Neural cell (in vitro differentiated cells): Measurements from ENCODE around the gene MMP20. TPM values are rescaled to one million over a fixed set of nuclear protein-coding genes. Genes with fewer than 3 reads are reported as not detected.

Experiments used
- H2AFZ ChIP-seq: fragments of 200-600, 300-800 bp; sonication (generic), shearing (Covaris generic); 2 replicates; pipeline ENCODE4 v1.6.0; 2014; ENCODE audit warnings: low read depth, mild to moderate bottlenecking, antibody characterized with exemption, low read length, moderate library complexity
- H3F3A ChIP-seq: fragments of 200-600 bp; shearing (Covaris generic); 2 replicates; pipeline ENCODE4 v1.6.1; 2016; ENCODE audit warnings: mild to moderate bottlenecking, moderate library complexity, mixed read lengths, antibody characterized with exemption, low read length; ENCODE audit not compliant: insufficient read depth, poor library complexity, severe bottlenecking
- H3K27ac ChIP-seq: fragments of 200-600, 300-800 bp; sonication (generic), shearing (Covaris generic); 2 replicates; pipeline ENCODE4 v1.5.1; 2014; ENCODE audit warnings: mild to moderate bottlenecking, low read length, moderate library complexity
- H3K27me3 ChIP-seq: fragments of 300-800, 200-600 bp; sonication (generic), shearing (Covaris generic); 2 replicates; pipeline ENCODE4 v1.6.0; 2014; ENCODE audit warnings: mild to moderate bottlenecking, low read depth, low read length, moderate library complexity; ENCODE audit not compliant: insufficient read depth
- H3K36me3 ChIP-seq: fragments of 300-800, 200-600 bp; sonication (generic), shearing (Covaris generic); 2 replicates; pipeline ENCODE4 v1.5.1; 2014; ENCODE audit warnings: mild to moderate bottlenecking, antibody characterized with exemption, low read length, moderate library complexity; ENCODE audit not compliant: insufficient read depth
- H3K4me2 ChIP-seq: fragments of 300-800, 200-600 bp; sonication (generic), shearing (Covaris generic); 2 replicates; pipeline ENCODE4 v1.6.0; 2014; ENCODE audit warnings: mild to moderate bottlenecking, low read length
- H3K4me3 ChIP-seq: fragments of 300-800, 200-600 bp; sonication (generic), shearing (Covaris generic); 2 replicates; pipeline ENCODE4 v1.5.1; 2014; ENCODE audit warnings: mild to moderate bottlenecking, low read length, moderate library complexity
- H3K79me2 ChIP-seq: fragments of 200-600 bp; shearing (Covaris generic); replicated peaks from 2 replicates; pipeline ENCODE4 v1.6.0; 2014; ENCODE audit warnings: mild to moderate bottlenecking, low read length, moderate library complexity; ENCODE audit not compliant: insufficient read depth
- H3K9ac ChIP-seq: fragments of 300-800, 200-600 bp; sonication (generic), shearing (Covaris generic); 2 replicates; pipeline ENCODE4 v1.6.1; 2016; ENCODE audit warnings: mild to moderate bottlenecking, low read length, mixed read lengths
- H3K9me2 ChIP-seq: fragments of 200-600 bp; shearing (Covaris generic); 2 replicates; pipeline ENCODE4 v1.6.1; 2016; ENCODE audit warnings: mild to moderate bottlenecking, low read length, mixed read lengths; ENCODE audit not compliant: insufficient read depth
- H3K9me3 ChIP-seq: fragments of 200-600, 300-800 bp; sonication (generic), shearing (Covaris generic); 2 replicates; pipeline ENCODE4 v1.6.1; 2016; ENCODE audit warnings: mild to moderate bottlenecking, mixed run types, low read length, moderate library complexity, mixed read lengths
- H4K20me1 ChIP-seq: fragments of 200-600 bp; shearing (Covaris generic); 2 replicates; pipeline ENCODE4 v1.6.1; 2016; ENCODE audit warnings: mild to moderate bottlenecking, mixed run types; ENCODE audit not compliant: insufficient read depth
- CTCF ChIP-seq: fragments of 450-650 bp; IDR thresholded peaks from 2 replicates; pipeline ENCODE4 v1.5.1; 2014; ENCODE audit warnings: antibody characterized with exemption, mild to moderate bottlenecking, moderate library complexity; ENCODE audit not compliant: poor library complexity, severe bottlenecking
- EP300 ChIP-seq: fragments of 450-650 bp; conservative IDR thresholded peaks from 2 replicates; pipeline ENCODE4 v1.6.1; 2014; ENCODE audit warnings: antibody characterized with exemption, mild to moderate bottlenecking, moderate library complexity; ENCODE audit not compliant: poor library complexity, severe bottlenecking
- EZH2 ChIP-seq: fragments of 200-600, 300-800 bp; shearing (Covaris generic), sonication (generic); IDR thresholded peaks from 2 replicates; pipeline ENCODE4 v1.6.1; 2014; ENCODE audit warnings: antibody characterized with exemption, low read length, borderline replicate concordance, mild to moderate bottlenecking; ENCODE audit not compliant: insufficient read depth, poor library complexity, severe bottlenecking
- MXI1 ChIP-seq: fragments of 450-650 bp; conservative IDR thresholded peaks from 2 replicates; pipeline ENCODE4 v1.6.1; 2014; ENCODE audit warnings: antibody characterized with exemption, mild to moderate bottlenecking; ENCODE audit not compliant: poor library complexity, severe bottlenecking
- POLR2AphosphoS5 ChIP-seq: IDR thresholded peaks from 2 replicates; pipeline ENCODE4 v1.6.1; 2012
- RAD21 ChIP-seq: fragments of 450-650 bp; conservative IDR thresholded peaks from 2 replicates; pipeline ENCODE4 v1.6.1; 2014; ENCODE audit warnings: antibody characterized with exemption, mild to moderate bottlenecking, moderate library complexity
- REST ChIP-seq: IDR thresholded peaks from 2 replicates; pipeline ENCODE4 v1.6.1; 2012; ENCODE audit warnings: borderline replicate concordance
- SMC3 ChIP-seq: fragments of 450-650 bp; conservative IDR thresholded peaks from 2 replicates; pipeline ENCODE4 v1.6.1; 2014; ENCODE audit warnings: antibody characterized with exemption, mild to moderate bottlenecking, moderate library complexity; ENCODE audit not compliant: poor library complexity
- TAF1 ChIP-seq: IDR thresholded peaks from 2 replicates; pipeline ENCODE4 v1.6.1; 2012; ENCODE audit warnings: low read depth
- polyA plus RNA-seq: library from polyadenylated mRNA; depleted of rRNA; stranded (reverse); fragments of >200 nt; gene quantifications from 2 replicates; pipeline ENCODE4 v1.2.3, GENCODE V29; 2014

The MMP20 gene
- polyA plus RNA-seq, 1 donor from 2014 or later: not detected

- Histone ChIP-seq H3K27me3 (no peaks in the 10 kb centered on the region), H3K79me2 (no peaks in the 10 kb centered on the region), H2AFZ (no peak overlapping the region), H3K9me3 (no peaks in the 10 kb centered on the region), H3K4me2 (no peak overlapping the region), H3F3A (no peaks in the 10 kb centered on the region), H3K4me3 (no peak overlapping the region), H3K9ac (no peak overlapping the region), H3K9me2 (no peaks in the 10 kb centered on the region), H4K20me1 (no peaks in the 10 kb centered on the region), H3K27ac (no peak overlapping the region), H3K36me3 (no peaks in the 10 kb centered on the region)
- TF ChIP-seq REST: no peak
- TF ChIP-seq POLR2AphosphoS5: no peak
- no peak for TF ChIP-seq EP300
- TF ChIP-seq RAD21: no peak
- TF ChIP-seq EZH2: no peak
- TF ChIP-seq TAF1: no peak
- no peak for TF ChIP-seq MXI1
- TF ChIP-seq CTCF: no peak
- TF ChIP-seq SMC3: no peak
These were observed 90.8 kb downstream of the MMP20 start for GRCh38 chr11:102534261-102534872.

- Histone ChIP-seq H3K4me2 (no peak within 1 kb of the TSS), H3K79me2 (no peaks in the 10 kb centered on the region), H3F3A (no peaks in the 10 kb centered on the region), H3K9ac (no peak within 1 kb of the TSS), H3K36me3 (no peaks in the 10 kb centered on the region), H4K20me1 (no peaks in the 10 kb centered on the region), H3K9me3 (no peaks in the 10 kb centered on the region), H3K4me3 (no peak within 1 kb of the TSS), H2AFZ (no peak within 1 kb of the TSS), H3K27me3 (no peaks in the 10 kb centered on the region), H3K27ac (no peak within 1 kb of the TSS), H3K9me2 (no peaks in the 10 kb centered on the region)
- TF ChIP-seq SMC3: no peak
- TF ChIP-seq MXI1: no peak
- no peak for TF ChIP-seq TAF1
- TF ChIP-seq REST: no peak
- TF ChIP-seq POLR2AphosphoS5: no peak
- TF ChIP-seq CTCF: no peak
- TF ChIP-seq EP300: no peak
- TF ChIP-seq EZH2: no peak
- TF ChIP-seq RAD21: no peak
These were observed 94.6 kb downstream of the MMP20 start, which contains the start of gene MMP7 for GRCh38 chr11:102530558-102530957. TSS of gene MMP7 (minus strand) at chr11:102530747. CDS start at chr11:102530700, 47 bp downstream.
